HFFc6 (cell line): Measurements from ENCODE around the gene SCAPER. TPM values are rescaled to one million over a fixed set of nuclear protein-coding genes. Genes with fewer than 3 reads are reported as not detected.

Experiments
- DNase-seq: peaks from one replicate; pipeline ENCODE4 v3.0.0-alpha.2; 2018
- H3K27ac Mint-ChIP-seq: 2 replicates; pipeline ENCODE4 v1.8.0; 2020; ENCODE audit warnings: mild to moderate bottlenecking, mixed read lengths
- H3K27me3 Mint-ChIP-seq: 2 replicates; pipeline ENCODE4 v1.8.0; 2021; ENCODE audit warnings: mild to moderate bottlenecking, moderate library complexity, mixed read lengths; ENCODE audit not compliant: insufficient read depth
- H3K36me3 Mint-ChIP-seq: 2 replicates; pipeline ENCODE4 v1.8.0; 2021; ENCODE audit warnings: low read depth, mixed read lengths
- H3K4me1 Mint-ChIP-seq: 2 replicates; pipeline ENCODE4 v1.8.0; 2020; ENCODE audit warnings: low read depth, mixed read lengths
- H3K4me3 Mint-ChIP-seq: 2 replicates; pipeline ENCODE4 v1.8.0; 2020; ENCODE audit warnings: mild to moderate bottlenecking, moderate library complexity, mixed read lengths
- H3K9me3 Mint-ChIP-seq: 2 replicates; pipeline ENCODE4 v1.8.0; 2020; ENCODE audit warnings: mild to moderate bottlenecking, mixed read lengths
- total RNA-seq, 6 experiments: library from RNA; stranded (reverse); fragmentation: NEBNext Ultra II Directional; extraction: Animal tissue kit (Norgen Biotek cat#: 25700); gene quantifications; 2 replicates in 1 of 6; 3 replicates in 5 of 6; pipeline ENCODE4 v1.2.3, GENCODE V29; 2021
- TF ChIP-seq, protein P1 (sequence below): fragments of 200-600 bp; sonication (generic); IDR thresholded peaks from 2 replicates; pipeline ENCODE4 v1.5.0; 2021; ENCODE audit warnings: antibody characterized with exemption, mild to moderate bottlenecking

SCAPER gene
- total RNA-seq, 6 experiments from 2014 or later, result 6.9 to 10.1 (median 8.1) TPM

DNA sequence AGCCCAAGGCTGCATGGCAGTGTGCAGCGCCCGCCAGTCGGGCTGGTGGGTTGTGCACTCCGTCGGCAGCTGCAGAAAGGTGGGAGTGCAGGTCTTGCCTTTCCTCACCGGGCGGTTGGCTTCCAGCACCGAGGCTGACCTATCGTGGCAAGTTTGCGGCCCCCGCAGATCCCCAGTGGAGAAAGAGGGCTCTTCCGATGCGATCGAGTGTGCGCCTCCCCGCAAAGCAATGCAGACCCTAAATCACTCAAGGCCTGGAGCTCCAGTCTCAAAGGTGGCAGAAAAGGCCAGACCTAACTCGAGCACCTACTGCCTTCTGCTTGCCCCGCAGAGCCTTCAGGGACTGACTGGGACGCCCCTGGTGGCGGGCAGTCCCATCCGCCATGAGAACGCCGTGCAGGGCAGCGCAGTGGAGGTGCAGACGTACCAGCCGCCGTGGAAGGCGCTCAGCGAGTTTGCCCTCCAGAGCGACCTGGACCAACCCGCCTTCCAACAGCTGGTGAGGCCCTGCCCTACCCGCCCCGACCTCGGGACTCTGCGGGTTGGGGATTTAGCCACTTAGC, 564.3 kb downstream of the SCAPER start:
- no peak overlapping the region for H3K4me3 Mint-ChIP-seq

DNA sequence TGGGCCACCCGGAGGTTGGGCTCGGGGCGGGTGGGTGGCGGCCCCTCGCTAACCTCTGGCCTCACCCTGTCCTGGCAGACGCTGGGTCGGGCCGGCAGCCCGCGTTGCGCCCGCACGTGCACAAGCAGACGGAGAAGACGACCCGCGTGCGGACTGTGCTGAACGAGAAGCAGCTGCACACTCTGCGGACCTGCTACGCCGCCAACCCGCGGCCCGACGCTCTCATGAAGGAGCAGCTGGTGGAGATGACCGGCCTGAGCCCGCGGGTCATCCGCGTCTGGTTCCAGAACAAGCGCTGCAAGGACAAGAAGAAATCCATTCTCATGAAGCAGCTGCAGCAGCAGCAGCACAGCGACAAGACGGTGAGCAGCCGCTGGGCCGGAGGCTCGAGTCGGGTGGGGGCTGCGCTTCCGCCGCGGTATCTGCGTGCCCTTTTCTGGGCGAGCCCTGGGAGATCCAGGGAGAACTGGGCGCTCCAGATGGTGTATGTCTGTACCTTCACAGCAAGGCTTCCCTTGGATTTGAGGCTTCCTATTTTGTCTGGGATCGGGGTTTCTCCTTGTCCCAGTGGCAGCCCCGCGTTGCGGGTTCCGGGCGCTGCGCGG, 564.8 kb downstream of the SCAPER start:
- peaks cover 21% of the 10 kb centered on the region for H3K36me3 Mint-ChIP-seq
- H3K9me3 Mint-ChIP-seq, result no peaks in the 10 kb centered on the region
- peak; percentile 13 for DNase-seq
- peaks cover 5% of the 10 kb centered on the region; the same call in 1 of the 2 replicates for H3K27me3 Mint-ChIP-seq
- peak overlapping the region; percentile 97 for H3K4me3 Mint-ChIP-seq
- TF ChIP-seq, protein P1, sequence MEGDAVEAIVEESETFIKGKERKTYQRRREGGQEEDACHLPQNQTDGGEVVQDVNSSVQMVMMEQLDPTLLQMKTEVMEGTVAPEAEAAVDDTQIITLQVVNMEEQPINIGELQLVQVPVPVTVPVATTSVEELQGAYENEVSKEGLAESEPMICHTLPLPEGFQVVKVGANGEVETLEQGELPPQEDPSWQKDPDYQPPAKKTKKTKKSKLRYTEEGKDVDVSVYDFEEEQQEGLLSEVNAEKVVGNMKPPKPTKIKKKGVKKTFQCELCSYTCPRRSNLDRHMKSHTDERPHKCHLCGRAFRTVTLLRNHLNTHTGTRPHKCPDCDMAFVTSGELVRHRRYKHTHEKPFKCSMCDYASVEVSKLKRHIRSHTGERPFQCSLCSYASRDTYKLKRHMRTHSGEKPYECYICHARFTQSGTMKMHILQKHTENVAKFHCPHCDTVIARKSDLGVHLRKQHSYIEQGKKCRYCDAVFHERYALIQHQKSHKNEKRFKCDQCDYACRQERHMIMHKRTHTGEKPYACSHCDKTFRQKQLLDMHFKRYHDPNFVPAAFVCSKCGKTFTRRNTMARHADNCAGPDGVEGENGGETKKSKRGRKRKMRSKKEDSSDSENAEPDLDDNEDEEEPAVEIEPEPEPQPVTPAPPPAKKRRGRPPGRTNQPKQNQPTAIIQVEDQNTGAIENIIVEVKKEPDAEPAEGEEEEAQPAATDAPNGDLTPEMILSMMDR, result no peak
- H3K27ac Mint-ChIP-seq, result peak overlapping the region; percentile 83
- H3K4me1 Mint-ChIP-seq, result peaks cover 38% of the 10 kb centered on the region

More for the DNA sequence above, 564.3 kb downstream of the SCAPER start:
- Mint-ChIP-seq H3K4me1 (peaks cover 38% of the 10 kb centered on the region), H3K27ac (no peak overlapping the region), H3K9me3 (no peaks in the 10 kb centered on the region), H3K36me3 (peaks cover 21% of the 10 kb centered on the region), H3K27me3 (peaks cover 5% of the 10 kb centered on the region)
- DNase-seq, result no peak
- TF ChIP-seq, protein P1, result no peak

DNA sequence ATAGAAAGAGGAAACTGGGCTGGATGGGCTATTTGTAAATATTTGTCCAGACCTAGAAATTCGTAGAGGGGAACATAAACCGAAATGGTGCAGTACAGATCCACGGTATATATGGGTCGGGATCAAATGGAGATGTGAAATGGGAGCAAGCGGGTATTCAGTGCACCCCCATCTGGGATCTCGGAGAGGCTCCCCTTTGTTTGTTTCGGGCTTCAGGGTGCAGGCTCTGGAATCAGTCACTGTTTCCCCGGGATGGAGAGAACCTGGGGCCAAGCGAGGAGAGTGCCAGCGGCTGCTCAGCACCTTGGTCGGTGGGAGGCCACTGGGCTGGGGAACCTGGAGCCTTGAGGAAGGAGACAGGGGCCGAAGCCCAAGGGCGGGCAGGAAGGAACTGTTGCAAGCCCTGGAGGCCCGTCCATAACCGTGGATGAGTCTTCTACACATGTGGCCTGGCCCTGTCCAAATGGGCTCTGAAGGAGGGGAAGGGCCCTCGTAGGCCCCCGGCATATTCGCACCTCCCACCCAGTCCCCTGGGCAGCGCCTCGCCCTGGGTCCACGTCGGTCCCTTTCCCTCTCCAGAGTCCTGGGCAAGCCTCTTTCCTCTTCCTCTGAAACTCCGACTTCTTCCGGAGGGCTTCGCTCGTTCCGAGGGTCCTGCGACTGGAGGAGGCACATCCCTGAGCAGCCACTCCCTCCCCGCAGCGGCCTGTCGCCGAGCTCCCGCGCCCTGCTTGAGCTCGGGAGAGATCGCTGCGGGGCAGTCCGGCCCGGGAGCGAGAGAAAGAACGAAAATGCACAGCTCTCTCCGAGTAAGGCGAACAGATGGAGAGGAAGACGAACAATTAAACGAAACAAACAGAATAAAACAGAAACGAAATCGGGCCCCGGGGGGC, 565.6 kb downstream of the SCAPER start:
- H3K9me3 Mint-ChIP-seq, result no peaks in the 10 kb centered on the region
- peak; percentile 16 for DNase-seq

DNA sequence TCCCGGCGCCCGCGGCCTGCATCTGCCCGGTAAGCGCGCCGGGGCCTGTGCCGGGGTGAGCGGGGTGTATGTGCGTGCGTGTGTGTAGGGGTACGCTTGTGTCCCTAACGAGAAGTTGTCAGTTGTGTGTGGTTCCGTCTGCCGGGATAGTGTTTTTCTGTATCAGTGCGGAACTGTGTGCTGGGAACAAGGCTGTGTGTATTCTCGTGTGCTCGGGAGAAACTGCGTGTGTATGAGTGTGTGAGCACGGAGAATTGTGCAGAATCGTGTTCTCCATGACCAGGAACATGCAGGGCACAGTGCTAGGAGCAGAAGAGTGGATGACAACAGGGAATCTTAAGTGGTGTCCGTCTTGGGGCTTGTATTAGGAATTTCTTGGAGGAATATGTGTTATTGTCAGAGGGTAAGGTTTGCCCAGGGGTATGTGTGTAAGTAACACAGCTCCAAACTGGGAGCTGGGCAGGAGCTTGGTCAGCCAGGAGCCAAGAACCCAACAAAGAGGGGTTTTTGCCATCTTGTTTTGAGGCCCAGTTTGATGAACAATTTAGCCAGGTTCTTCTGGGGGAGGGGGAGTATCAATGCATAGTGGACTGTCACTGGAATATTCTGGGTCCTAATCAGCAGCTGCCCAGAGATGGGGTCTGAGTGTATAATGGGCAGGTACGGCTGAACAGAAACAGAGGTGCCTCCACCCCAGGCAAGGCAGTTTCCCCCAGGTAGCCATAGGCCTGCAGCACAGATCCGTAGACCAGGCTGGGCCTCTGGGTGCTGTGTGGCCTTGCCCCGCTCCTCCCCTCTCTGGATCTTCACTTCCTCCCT, 566.4 kb downstream of the SCAPER start:
- Mint-ChIP-seq H3K27me3 (peaks cover 5% of the 10 kb centered on the region; the same call in 1 of the 2 replicates), H3K4me1 (peaks cover 40% of the 10 kb centered on the region)

More for the DNA sequence above, 565.6 kb downstream of the SCAPER start:
- H3K4me1 Mint-ChIP-seq, result peaks cover 36% of the 10 kb centered on the region
- H3K36me3 Mint-ChIP-seq, result peaks cover 21% of the 10 kb centered on the region
- H3K4me3 Mint-ChIP-seq, result peak overlapping the region; percentile 97
- TF ChIP-seq, protein P1, result no peak
- H3K27ac Mint-ChIP-seq, result peak overlapping the region; percentile 83
- peaks cover 5% of the 10 kb centered on the region; the same call in 1 of the 2 replicates for H3K27me3 Mint-ChIP-seq

More for the DNA sequence above, 566.4 kb downstream of the SCAPER start:
- Mint-ChIP-seq H3K4me3 (peak overlapping the region; percentile 97), H3K9me3 (no peaks in the 10 kb centered on the region), H3K27ac (peak overlapping the region; percentile 83), H3K36me3 (peaks cover 21% of the 10 kb centered on the region)
- no peak for DNase-seq
- TF ChIP-seq, protein P1, result no peak
